ENCODE measurements around the gene LSS. TPM values are rescaled to one million over a fixed set of nuclear protein-coding genes. Genes with fewer than 3 reads are reported as not detected.

LSS gene
- total and polyA plus RNA-seq, 4 donors = 27.6 to 194 (median 89.3) TPM

DNA sequence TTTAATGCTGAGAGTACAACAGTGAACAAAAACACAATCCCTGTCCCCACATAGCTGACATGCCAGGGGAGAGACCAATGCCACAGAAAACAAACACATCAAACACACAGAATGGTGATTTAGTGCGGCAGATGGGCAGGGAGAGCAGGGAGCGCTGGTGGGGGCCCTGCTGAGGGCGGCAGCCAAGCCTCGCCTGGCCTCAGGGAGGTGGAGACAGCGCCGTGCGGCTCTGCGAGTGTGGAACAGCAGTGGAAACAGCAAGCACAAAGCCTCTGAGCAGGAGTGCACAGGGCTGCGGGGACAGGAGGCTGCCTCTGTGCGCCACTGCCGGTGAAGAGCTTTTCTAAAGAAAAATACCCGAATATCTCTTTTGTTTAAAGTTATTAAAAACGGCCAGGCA, 39.8 kb upstream of the LSS start:
- WGBS = 96% methylated on average over 13 of the region's 13 CpGs
- no peak for DNase-seq (ENCODE audit: low spot score)
- Histone ChIP-seq H3K4me1 (ENCODE audit: control insufficient read depth in 4 of 4, insufficient read depth in 4 of 4, low read length in 3 of 4) (no peaks in the 10 kb centered on the region), H3K27me3 (ENCODE audit: control insufficient read depth in 4 of 4, insufficient read depth in 4 of 4, low read length in 3 of 4) (no peaks in the 10 kb centered on the region), H3K27ac (ENCODE audit: low read depth in 1 of 2, low read length in 2 of 2) (no peak overlapping the region), H3K4me3 (ENCODE audit: low read depth in 1 of 3, low read length in 3 of 3) (no peak overlapping the region), H3K9ac (ENCODE audit: low read depth in 1 of 2, low read length in 2 of 2) (no peak overlapping the region), H3K9me3 (ENCODE audit: control insufficient read depth in 4 of 4, low read length in 3 of 4) (no peaks in the 10 kb centered on the region), H3K36me3 (ENCODE audit: control insufficient read depth in 4 of 4, insufficient read depth in 3 of 4, low read depth in 1 of 4, low read length in 3 of 4) (peaks cover 26 to 91% (median 57%) of the 10 kb centered on the region in 4 donors)
- TF ChIP-seq, protein P1, sequence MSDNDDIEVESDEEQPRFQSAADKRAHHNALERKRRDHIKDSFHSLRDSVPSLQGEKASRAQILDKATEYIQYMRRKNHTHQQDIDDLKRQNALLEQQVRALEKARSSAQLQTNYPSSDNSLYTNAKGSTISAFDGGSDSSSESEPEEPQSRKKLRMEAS (IDR thresholded peaks at IDR 0.05) = no peak
- TF ChIP-seq FOXA2 (IDR thresholded peaks at IDR 0.05) (no peak), HNF4G (IDR thresholded peaks at IDR 0.05) (no peak), TAF1 (conservative IDR thresholded peaks at IDR 0.05) (no peak), HNF4A (conservative IDR thresholded peaks at IDR 0.05) (no peak), JUND (IDR thresholded peaks at IDR 0.05) (no peak), GABPA (IDR thresholded peaks at IDR 0.05 in 1 of 2, conservative IDR thresholded peaks at IDR 0.05 in 1 of 2) (no peak), SP1 (IDR thresholded peaks at IDR 0.05) (no peak), RXRA (IDR thresholded peaks at IDR 0.05) (no peak), EGR1 (IDR thresholded peaks at IDR 0.05; ENCODE audit: low read depth in 2 of 2) (no peak), YY1 (IDR thresholded peaks at IDR 0.05) (no peak), NR2F2 (IDR thresholded peaks at IDR 0.05) (no peak), RAD21 (IDR thresholded peaks at IDR 0.05) (no peak), FOXA1 (IDR thresholded peaks at IDR 0.05) (no peak)
- TF ChIP-seq, protein P2, sequence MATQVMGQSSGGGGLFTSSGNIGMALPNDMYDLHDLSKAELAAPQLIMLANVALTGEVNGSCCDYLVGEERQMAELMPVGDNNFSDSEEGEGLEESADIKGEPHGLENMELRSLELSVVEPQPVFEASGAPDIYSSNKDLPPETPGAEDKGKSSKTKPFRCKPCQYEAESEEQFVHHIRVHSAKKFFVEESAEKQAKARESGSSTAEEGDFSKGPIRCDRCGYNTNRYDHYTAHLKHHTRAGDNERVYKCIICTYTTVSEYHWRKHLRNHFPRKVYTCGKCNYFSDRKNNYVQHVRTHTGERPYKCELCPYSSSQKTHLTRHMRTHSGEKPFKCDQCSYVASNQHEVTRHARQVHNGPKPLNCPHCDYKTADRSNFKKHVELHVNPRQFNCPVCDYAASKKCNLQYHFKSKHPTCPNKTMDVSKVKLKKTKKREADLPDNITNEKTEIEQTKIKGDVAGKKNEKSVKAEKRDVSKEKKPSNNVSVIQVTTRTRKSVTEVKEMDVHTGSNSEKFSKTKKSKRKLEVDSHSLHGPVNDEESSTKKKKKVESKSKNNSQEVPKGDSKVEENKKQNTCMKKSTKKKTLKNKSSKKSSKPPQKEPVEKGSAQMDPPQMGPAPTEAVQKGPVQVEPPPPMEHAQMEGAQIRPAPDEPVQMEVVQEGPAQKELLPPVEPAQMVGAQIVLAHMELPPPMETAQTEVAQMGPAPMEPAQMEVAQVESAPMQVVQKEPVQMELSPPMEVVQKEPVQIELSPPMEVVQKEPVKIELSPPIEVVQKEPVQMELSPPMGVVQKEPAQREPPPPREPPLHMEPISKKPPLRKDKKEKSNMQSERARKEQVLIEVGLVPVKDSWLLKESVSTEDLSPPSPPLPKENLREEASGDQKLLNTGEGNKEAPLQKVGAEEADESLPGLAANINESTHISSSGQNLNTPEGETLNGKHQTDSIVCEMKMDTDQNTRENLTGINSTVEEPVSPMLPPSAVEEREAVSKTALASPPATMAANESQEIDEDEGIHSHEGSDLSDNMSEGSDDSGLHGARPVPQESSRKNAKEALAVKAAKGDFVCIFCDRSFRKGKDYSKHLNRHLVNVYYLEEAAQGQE (IDR thresholded peaks at IDR 0.05) = no peak
- TF ChIP-seq, protein P3, sequence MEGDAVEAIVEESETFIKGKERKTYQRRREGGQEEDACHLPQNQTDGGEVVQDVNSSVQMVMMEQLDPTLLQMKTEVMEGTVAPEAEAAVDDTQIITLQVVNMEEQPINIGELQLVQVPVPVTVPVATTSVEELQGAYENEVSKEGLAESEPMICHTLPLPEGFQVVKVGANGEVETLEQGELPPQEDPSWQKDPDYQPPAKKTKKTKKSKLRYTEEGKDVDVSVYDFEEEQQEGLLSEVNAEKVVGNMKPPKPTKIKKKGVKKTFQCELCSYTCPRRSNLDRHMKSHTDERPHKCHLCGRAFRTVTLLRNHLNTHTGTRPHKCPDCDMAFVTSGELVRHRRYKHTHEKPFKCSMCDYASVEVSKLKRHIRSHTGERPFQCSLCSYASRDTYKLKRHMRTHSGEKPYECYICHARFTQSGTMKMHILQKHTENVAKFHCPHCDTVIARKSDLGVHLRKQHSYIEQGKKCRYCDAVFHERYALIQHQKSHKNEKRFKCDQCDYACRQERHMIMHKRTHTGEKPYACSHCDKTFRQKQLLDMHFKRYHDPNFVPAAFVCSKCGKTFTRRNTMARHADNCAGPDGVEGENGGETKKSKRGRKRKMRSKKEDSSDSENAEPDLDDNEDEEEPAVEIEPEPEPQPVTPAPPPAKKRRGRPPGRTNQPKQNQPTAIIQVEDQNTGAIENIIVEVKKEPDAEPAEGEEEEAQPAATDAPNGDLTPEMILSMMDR (IDR thresholded peaks at IDR 0.05; ENCODE audit: low read depth, low read length, missing input control) = no peak
- TF ChIP-seq, protein P4, sequence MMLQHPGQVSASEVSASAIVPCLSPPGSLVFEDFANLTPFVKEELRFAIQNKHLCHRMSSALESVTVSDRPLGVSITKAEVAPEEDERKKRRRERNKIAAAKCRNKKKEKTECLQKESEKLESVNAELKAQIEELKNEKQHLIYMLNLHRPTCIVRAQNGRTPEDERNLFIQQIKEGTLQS (IDR thresholded peaks at IDR 0.05) = no peak
- TF ChIP-seq, protein P5, sequence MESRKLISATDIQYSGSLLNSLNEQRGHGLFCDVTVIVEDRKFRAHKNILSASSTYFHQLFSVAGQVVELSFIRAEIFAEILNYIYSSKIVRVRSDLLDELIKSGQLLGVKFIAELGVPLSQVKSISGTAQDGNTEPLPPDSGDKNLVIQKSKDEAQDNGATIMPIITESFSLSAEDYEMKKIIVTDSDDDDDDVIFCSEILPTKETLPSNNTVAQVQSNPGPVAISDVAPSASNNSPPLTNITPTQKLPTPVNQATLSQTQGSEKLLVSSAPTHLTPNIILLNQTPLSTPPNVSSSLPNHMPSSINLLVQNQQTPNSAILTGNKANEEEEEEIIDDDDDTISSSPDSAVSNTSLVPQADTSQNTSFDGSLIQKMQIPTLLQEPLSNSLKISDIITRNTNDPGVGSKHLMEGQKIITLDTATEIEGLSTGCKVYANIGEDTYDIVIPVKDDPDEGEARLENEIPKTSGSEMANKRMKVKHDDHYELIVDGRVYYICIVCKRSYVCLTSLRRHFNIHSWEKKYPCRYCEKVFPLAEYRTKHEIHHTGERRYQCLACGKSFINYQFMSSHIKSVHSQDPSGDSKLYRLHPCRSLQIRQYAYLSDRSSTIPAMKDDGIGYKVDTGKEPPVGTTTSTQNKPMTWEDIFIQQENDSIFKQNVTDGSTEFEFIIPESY (IDR thresholded peaks at IDR 0.05) = no peak
